GM19395 (cell line): Measurements from ENCODE around the gene PGRMC1.
"Not testable (repeated sequence)": the region's sequence is repeated elsewhere in the genome, so short reads cannot be mapped to it uniquely, and the experiment has no call there.

ENCODE experiments used
- ATAC-seq: cut with Tn5 transposase; IDR thresholded peaks from one replicate; pipeline ENCODE4 v1.9.1; 2021; ENCODE audit warnings: mild to moderate bottlenecking, moderate library complexity; ENCODE audit not compliant: unreplicated experiment

PGRMC1 gene

GRCh38 chrX:119231936-119232445 lies 4.1 kb upstream of the PGRMC1 start:
- ATAC-seq: no peak

- no peak for ATAC-seq
Measured at GRCh38 chrX:119235051-119235511, 1.0 kb upstream of the PGRMC1 start.

GRCh38 chrX:119236623-119237561 lies 807 bp downstream of the PGRMC1 start:
- ATAC-seq: peak; percentile 27

GRCh38 chrX:119237562-119237942 lies 1.5 kb downstream of the PGRMC1 start:
- ATAC-seq: no peak

GRCh38 chrX:119238557-119238956 lies 2.5 kb downstream of the PGRMC1 start:
- no peak for ATAC-seq

- no peak for ATAC-seq
Measured at GRCh38 chrX:119240356-119240755, 4.3 kb downstream of the PGRMC1 start.

- ATAC-seq: no peak
Measured at GRCh38 chrX:119247702-119248101, 11.6 kb downstream of the PGRMC1 start.

- ATAC-seq: no peak
Measured at GRCh38 chrX:119249891-119250290, 13.8 kb downstream of the PGRMC1 start.

GRCh38 chrX:119251386-119251785 lies 15.3 kb downstream of the PGRMC1 start:
- no peak for ATAC-seq

GRCh38 chrX:119252716-119253115 lies 16.6 kb downstream of the PGRMC1 start:
- no peak for ATAC-seq

GRCh38 chrX:119266364-119266995 lies 30.4 kb downstream of the PGRMC1 start:
- peak; percentile 57 for ATAC-seq

- ATAC-seq: not testable (repeated sequence)
Measured at GRCh38 chrX:119267115-119267514, 31.0 kb downstream of the PGRMC1 start.

- ATAC-seq: no peak
Measured at GRCh38 chrX:119272882-119273419, 36.9 kb downstream of the PGRMC1 start.

GRCh38 chrX:119273420-119274192 lies 37.5 kb downstream of the PGRMC1 start:
- no peak for ATAC-seq

GRCh38 chrX:119282347-119282746 lies 46.3 kb downstream of the PGRMC1 start:
- not testable (repeated sequence) for ATAC-seq

GRCh38 chrX:119288890-119289393 lies 52.9 kb downstream of the PGRMC1 start:
- no peak for ATAC-seq

- ATAC-seq: no peak
Measured at GRCh38 chrX:119290476-119290875, 54.4 kb downstream of the PGRMC1 start.

GRCh38 chrX:119291246-119291645 lies 55.2 kb downstream of the PGRMC1 start:
- not testable (repeated sequence) for ATAC-seq

- no peak for ATAC-seq
Measured at GRCh38 chrX:119292445-119292844, 56.4 kb downstream of the PGRMC1 start.
